ENCODE results near the gene ELMO1. TPM values are rescaled to one million over a fixed set of nuclear protein-coding genes. Genes with fewer than 3 reads are reported as not detected.

The ELMO1 gene
- polyA plus RNA-seq, 1 donor from 2014 or later: 86.5 TPM

DNA sequence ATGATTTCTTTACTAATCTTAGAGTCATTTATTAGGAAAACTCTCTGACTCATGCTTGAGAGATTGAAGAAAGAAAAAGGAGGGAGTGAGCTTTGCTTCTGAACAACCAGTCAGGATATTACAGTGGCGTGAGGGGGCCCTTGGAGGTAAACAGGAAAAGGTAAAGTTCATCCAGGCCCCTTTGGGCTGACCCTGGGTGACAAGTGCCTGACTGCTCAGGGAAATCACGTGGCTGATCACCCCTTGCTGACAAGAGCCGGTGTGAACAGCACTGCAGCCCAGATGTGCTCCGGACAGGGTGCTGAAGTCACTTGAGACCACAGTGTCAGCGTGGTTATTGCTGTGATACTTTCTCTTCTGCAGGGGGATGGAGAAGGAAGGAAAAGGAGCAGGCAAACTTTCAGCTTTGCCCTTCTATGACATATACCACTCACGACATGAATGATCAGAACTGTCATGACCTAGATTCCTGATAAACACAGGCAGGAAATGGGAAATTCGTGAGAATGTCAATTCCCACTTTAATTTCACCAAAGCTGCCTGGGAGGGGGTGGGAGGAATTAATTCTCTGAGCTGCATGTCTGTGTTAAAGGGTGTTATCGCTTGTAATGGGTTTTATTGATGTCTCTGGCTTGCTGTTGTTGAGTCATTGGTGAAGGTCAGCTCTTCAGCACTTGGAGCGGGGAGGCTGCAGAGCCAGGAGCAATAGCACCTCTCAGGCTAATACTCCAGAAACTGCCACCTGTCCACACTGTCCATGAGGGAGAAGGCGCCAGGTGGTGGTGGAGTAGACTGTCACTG, 584.6 kb downstream of the ELMO1 start:
- H3K36me3 Mint-ChIP-seq: peaks cover 27% of the 10 kb centered on the region

DNA sequence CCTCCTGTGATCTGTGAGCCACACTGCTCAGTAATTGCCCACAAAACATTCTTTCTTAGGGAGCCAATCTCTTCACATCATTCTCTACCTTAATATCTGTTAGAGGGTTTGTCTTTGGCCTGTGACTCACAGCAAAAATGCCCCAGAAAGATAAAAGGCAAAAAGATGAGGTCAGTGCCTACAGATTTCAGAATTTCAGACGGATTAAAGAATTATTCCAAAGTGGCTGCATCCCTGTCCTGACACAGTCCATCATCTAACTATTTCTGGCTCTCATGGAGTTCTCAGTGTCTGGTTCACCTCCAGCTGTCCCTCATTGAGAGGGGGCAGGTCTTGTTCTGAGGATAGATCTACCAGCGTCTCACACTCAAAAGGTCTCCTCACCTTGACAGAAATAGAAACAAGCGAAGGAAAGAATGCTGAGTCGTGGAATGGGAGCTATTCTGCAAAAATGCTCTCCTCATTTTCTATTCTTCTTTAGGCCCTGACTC, 585.8 kb downstream of the ELMO1 start:
- Mint-ChIP-seq H3K9me3 (peaks cover 0 to 4% (median 0%) of the 10 kb centered on the region in 3 donors), H3K27ac (peak overlapping the region in 1 of 3 donors; percentile 35), H3K36me3 (peaks cover 28% of the 10 kb centered on the region), H3K4me3 (no peak overlapping the region), H3K4me1 (peaks cover 0 to 2% (median 2%) of the 10 kb centered on the region in 3 donors), H3K27me3 (no peaks in the 10 kb centered on the region)

More for the DNA sequence above, 584.6 kb downstream of the ELMO1 start:
- H3K27me3 Mint-ChIP-seq: no peaks in the 10 kb centered on the region
- peaks cover 0 to 4% (median 0%) of the 10 kb centered on the region in 3 donors for H3K9me3 Mint-ChIP-seq
- peaks cover 0 to 6% (median 4%) of the 10 kb centered on the region in 3 donors for H3K4me1 Mint-ChIP-seq
- peak overlapping the region in 1 of 4 donors; percentile 28 for H3K4me3 Mint-ChIP-seq
- H3K27ac Mint-ChIP-seq: peak overlapping the region in 2 of 3 donors; percentile 13 to 69

DNA sequence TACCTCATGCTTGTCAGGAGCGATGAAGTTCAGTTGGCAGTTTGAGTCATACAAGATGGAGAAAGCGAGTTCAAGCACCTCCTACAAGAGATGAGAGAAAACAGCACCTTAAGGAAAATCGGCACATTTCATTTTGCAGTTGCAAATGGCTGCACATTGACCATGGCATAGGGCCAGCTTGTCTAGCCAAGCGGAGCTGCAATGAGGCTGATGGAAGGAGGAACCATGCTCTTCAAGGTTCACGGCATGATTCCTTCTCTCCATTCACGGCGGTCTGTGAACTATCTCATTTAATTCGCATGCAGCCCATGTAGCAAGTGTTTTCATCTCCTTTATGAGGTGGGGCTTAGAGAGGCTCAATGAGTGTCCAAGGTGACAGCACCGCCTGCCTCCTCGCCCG, 587.0 kb downstream of the ELMO1 start:
- peak overlapping the region in 1 of 3 donors; percentile 35 for H3K27ac Mint-ChIP-seq
- peaks cover 0 to 2% (median 0%) of the 10 kb centered on the region in 3 donors for H3K4me1 Mint-ChIP-seq
- H3K4me3 Mint-ChIP-seq: no peak overlapping the region
- H3K27me3 Mint-ChIP-seq: no peaks in the 10 kb centered on the region
- peaks cover 0 to 4% (median 0%) of the 10 kb centered on the region in 3 donors for H3K9me3 Mint-ChIP-seq
- H3K36me3 Mint-ChIP-seq: peaks cover 32% of the 10 kb centered on the region

DNA sequence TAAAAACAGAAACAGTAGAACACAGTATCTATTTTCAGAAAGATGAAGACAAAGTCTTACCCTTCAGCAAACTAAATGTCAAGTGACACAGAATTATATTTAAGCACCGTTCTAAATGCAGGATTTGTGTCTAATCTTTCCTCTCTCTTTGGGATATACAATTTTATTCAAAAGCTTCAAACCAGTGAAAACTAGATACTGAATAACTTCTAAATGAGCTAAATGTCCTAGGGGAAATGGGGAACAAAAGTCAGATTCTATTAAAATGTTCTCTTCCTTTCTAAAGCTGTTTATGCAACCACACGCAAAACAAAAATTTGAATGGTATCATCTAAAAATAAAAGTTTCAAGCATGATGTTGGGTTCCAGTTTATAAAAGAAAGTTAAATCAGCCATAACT, 588.0 kb downstream of the ELMO1 start:
- Mint-ChIP-seq H3K4me1 (peaks cover 0 to 2% (median 0%) of the 10 kb centered on the region in 3 donors), H3K27ac (no peak overlapping the region), H3K9me3 (peaks cover 0 to 4% (median 0%) of the 10 kb centered on the region in 3 donors), H3K36me3 (peaks cover 32% of the 10 kb centered on the region), H3K27me3 (no peaks in the 10 kb centered on the region), H3K4me3 (no peak overlapping the region)

DNA sequence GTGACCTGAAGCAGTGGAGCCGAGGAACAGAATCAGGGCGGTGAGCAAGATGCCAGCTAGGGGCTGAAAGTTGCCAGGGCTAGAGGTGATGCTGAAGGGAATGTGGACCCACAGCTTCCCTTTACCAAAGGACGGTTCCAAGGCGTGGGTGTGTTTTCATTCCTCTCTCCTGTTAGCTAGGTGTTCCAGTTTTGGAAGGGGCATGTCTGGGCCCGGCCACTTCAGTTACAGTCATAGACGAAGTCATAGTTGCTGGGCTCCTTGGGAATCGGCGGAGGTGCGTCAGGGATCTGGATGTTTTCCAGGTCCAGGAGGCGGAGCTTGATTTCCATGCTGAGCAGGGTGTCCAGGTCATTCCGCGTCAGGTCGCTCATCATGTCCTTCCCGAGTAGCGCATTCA, 593.3 kb downstream of the ELMO1 start:
- Mint-ChIP-seq H3K4me3 (no peak overlapping the region), H3K27me3 (no peaks in the 10 kb centered on the region), H3K9me3 (no peaks in the 10 kb centered on the region), H3K27ac (peak overlapping the region in 1 of 3 donors; percentile 36), H3K36me3 (peaks cover 36% of the 10 kb centered on the region), H3K4me1 (peaks cover 0 to 7% (median 0%) of the 10 kb centered on the region in 3 donors)

DNA sequence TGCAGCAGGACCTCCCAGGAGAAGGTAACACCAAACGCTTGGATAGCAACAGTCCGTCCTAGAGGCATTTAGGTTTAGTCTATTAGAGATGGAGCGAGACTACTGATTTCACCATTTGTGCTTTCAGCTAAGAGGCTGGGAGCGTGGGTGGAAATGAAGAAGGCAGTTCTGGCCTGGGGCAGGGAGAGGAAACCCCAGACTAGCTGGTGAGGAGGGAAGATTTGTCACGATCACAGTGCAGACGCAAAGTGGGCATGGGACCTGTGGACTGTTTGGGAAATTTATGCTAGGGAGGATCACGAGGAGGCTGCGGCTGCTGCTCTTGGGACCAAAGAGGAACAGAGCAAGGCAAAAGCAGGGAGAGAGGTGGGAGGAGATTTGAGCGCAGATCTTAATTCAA, 594.0 kb downstream of the ELMO1 start:
- H3K27me3 Mint-ChIP-seq: no peaks in the 10 kb centered on the region
- H3K9me3 Mint-ChIP-seq: peaks cover 0 to 2% (median 0%) of the 10 kb centered on the region in 3 donors
- peak overlapping the region in 1 of 4 donors; percentile 27 for H3K4me3 Mint-ChIP-seq
- peaks cover 0 to 7% (median 0%) of the 10 kb centered on the region in 3 donors for H3K4me1 Mint-ChIP-seq
- H3K36me3 Mint-ChIP-seq: peaks cover 32% of the 10 kb centered on the region
- peak overlapping the region in 2 of 3 donors; percentile 11 to 36 for H3K27ac Mint-ChIP-seq

DNA sequence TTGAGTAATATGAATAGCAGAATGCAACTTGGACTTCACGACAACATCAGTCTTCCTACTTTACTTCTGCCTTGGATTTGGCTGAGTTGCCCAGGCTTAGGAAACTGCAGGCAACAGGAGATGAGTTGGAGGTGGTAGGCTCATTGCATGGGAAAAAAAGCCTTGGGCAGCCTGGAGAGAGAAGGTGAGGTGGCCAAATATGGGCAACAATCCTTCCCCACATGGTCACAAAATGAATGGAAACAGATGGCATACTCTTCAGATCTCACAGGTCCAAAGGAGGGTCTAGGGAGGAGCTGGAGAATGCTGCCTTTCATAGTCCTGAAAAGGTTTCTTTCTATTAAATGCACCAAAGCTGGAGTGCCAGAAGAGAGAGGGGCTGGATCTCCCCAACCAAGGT, 595.7 kb downstream of the ELMO1 start:
- Mint-ChIP-seq H3K4me1 (peaks cover 0 to 7% (median 0%) of the 10 kb centered on the region in 3 donors), H3K4me3 (no peak overlapping the region), H3K36me3 (peaks cover 28% of the 10 kb centered on the region), H3K27me3 (no peaks in the 10 kb centered on the region), H3K27ac (no peak overlapping the region), H3K9me3 (peaks cover 0 to 11% (median 3%) of the 10 kb centered on the region in 3 donors)

DNA sequence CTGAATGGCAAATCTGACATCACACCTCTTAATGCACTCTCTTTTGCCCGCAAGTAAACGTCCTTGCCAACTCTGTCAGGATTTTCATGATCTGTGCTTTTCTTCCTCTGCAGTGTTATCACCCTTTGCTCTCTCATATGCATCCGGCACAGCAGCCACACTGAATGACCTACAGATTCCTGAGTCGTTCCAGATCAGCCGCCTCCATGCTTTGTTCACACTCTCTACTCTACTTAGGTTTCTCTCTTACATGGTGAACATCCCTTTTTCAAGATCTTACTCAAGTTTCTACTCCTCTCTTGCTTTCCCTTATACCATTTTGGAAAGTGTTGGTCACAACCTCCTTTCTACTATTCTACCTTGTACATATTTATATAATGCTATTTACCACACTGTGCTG, 596.6 kb downstream of the ELMO1 start:
- Mint-ChIP-seq H3K27me3 (no peaks in the 10 kb centered on the region), H3K27ac (no peak overlapping the region), H3K4me1 (peaks cover 0 to 7% (median 0%) of the 10 kb centered on the region in 3 donors), H3K36me3 (peaks cover 24% of the 10 kb centered on the region), H3K4me3 (no peak overlapping the region), H3K9me3 (peaks cover 0 to 11% (median 8%) of the 10 kb centered on the region in 3 donors)

DNA sequence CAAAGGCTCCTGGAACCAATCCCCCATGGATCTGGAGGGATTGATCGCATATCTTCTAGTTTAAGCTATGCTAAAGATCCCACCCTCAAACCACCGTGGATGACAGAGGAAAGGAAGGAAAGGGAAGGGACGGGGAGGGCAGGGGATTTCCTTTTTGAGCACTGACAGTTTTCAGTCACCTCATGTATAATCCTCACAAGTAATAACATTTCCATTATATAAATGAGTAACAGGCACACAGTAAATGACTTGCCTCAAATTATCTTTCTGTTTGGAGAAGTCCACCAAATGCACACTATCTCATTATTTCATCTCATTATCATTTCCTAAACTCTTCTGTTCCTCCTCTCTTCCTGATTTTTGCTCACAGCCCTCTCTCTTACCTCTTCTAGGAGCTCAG, 597.3 kb downstream of the ELMO1 start:
- no peak overlapping the region for H3K27ac Mint-ChIP-seq
- no peaks in the 10 kb centered on the region for H3K27me3 Mint-ChIP-seq
- peak overlapping the region in 1 of 4 donors; percentile 69 for H3K4me3 Mint-ChIP-seq
- peaks cover 23% of the 10 kb centered on the region for H3K36me3 Mint-ChIP-seq
- peaks cover 0 to 12% (median 11%) of the 10 kb centered on the region in 3 donors for H3K9me3 Mint-ChIP-seq
- peaks cover 0 to 7% (median 0%) of the 10 kb centered on the region in 3 donors for H3K4me1 Mint-ChIP-seq

DNA sequence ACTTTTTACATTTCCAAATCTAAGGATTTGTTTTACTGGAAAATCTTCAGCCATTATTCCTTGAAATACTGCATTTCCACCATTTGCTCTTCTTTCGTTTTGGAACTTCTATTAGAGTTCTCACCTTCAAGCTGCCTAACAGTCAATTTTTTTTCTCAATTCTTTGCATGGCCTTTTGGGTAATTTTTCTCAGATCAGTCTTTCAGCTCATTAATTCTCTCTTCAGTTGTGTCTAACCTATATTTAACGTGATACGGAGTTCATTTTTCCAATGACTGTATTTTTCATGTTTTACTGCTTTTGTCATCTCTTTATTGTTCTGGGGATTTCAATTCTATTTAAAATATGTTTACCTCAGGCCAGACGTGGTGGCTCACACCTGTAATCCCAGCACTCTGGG, 600.7 kb downstream of the ELMO1 start:
- Mint-ChIP-seq H3K4me1 (peaks cover 0 to 7% (median 0%) of the 10 kb centered on the region in 3 donors), H3K36me3 (peaks cover 9% of the 10 kb centered on the region), H3K4me3 (no peak overlapping the region), H3K27ac (no peak overlapping the region), H3K27me3 (no peaks in the 10 kb centered on the region), H3K9me3 (peaks cover 0 to 12% (median 11%) of the 10 kb centered on the region in 3 donors)

DNA sequence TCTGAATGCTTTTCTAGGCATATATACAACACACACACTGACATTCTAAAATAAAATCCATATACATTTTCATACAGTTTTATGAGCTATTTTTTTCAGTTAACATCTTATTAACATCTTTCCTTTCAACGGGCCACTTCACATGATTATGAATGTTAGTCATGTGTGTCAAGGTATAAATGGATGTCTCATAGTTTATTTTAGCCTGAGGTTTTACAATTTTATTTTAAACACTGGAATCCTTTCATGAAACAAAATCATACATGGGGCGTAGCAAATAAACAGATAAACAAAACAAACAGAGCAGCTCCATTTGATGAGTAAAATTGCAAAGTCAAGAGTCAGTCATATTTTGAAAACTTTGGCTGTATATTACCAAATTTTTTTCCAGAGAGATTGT, 604.3 kb downstream of the ELMO1 start:
- Mint-ChIP-seq H3K27ac (no peak overlapping the region), H3K4me1 (no peaks in the 10 kb centered on the region), H3K9me3 (peaks cover 0 to 12% (median 6%) of the 10 kb centered on the region in 3 donors), H3K4me3 (no peak overlapping the region), H3K36me3 (peaks cover 5% of the 10 kb centered on the region), H3K27me3 (no peaks in the 10 kb centered on the region)

DNA sequence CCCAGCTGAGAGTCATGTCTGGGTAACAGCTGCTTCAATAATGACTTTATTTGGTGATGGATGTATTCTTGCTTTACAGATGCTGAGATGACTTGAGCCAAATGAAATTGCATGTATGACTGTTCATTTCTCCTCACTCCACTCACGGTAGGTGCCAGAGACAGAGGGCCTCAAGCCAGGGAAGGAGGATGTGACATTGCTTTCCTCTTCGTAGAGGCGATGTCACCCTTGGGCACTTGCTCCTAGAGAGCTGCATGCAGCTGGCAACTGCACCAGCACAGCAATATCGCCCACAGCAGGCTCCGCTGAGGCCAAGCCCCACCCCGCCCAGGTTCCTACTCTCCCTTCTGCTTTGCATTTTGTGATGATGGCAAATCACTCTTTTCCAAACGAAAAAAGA, 607.8 kb downstream of the ELMO1 start:
- H3K36me3 Mint-ChIP-seq: peaks cover 3% of the 10 kb centered on the region
- no peak overlapping the region for H3K27ac Mint-ChIP-seq
- no peaks in the 10 kb centered on the region for H3K9me3 Mint-ChIP-seq
- no peak overlapping the region for H3K4me3 Mint-ChIP-seq
- H3K27me3 Mint-ChIP-seq: no peaks in the 10 kb centered on the region
- H3K4me1 Mint-ChIP-seq: no peaks in the 10 kb centered on the region

DNA sequence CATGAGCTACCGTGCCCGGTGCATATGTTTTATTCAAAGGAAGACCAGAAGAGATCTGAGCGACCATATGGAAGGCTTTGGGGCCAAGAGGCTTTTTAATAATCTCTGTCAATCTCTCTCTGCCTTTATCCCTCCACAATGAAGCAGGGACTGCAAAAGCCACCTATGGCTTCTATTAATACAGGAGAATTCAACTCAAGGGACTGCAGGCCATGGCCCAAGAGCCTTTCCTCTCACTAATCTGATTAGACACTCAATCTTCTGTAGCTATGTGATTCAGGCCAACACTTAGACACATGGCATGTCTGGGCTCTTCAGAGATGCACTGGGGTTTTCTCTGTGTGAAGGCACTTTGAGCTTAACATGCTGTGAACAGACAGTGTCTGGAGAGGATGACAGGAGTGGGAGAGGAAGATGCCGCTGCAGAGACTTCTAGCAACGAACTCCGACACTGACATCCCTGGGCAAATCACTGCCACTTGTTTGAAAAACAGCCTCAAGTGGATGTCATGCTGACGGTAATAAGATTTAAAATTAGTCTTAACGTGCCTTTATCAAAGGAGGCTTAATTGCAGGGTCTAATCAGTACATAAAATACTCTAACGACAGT, 609.9 kb downstream of the ELMO1 start:
- no peaks in the 10 kb centered on the region for H3K27me3 Mint-ChIP-seq
- no peaks in the 10 kb centered on the region for H3K9me3 Mint-ChIP-seq
- no peak overlapping the region for H3K4me3 Mint-ChIP-seq
- H3K36me3 Mint-ChIP-seq: peaks cover 3% of the 10 kb centered on the region
- no peak overlapping the region for H3K27ac Mint-ChIP-seq
- no peaks in the 10 kb centered on the region for H3K4me1 Mint-ChIP-seq

DNA sequence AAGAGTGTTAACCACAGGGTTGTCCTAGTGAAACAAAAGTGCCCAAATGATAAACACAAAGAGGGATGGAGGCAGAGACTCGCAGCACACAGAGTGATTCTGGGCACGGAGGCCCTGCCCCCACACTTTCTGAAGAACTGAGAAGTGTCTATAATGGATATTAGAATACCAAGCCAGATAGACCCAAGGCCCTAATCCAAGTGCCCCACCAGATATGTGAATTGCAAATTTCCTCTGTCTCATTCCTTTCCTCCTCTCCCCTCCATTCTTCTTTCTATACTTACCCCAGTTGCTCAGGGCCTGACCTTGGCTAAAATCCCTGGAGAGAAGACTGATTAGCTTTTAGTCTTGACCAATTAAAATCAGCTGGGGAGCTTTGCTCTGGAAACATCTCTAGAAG, 617.6 kb downstream of the ELMO1 start:
- Mint-ChIP-seq H3K4me1 (no peaks in the 10 kb centered on the region), H3K27me3 (no peaks in the 10 kb centered on the region), H3K9me3 (no peaks in the 10 kb centered on the region), H3K27ac (peak overlapping the region in 1 of 3 donors; percentile 39), H3K36me3 (peaks cover 4% of the 10 kb centered on the region), H3K4me3 (no peak overlapping the region)

Measured in IgD-negative memory B cell (primary cell).